Measurements from ENCODE around the gene ALOX5AP. TPM values are rescaled to one million over a fixed set of nuclear protein-coding genes. Genes with fewer than 3 reads are reported as not detected.

Gene ALOX5AP
- 5.6 TPM for polyA plus RNA-seq (ENCODE audit: insufficient read length)

GRCh38 chr13:30735025-30735871, at the start of gene ALOX5AP:
ALOX5AP (plus strand) TSS chr13:30735543; CDS start chr13:30735606, 63 bp downstream.
- DNase-seq = no peak

GRCh38 chr13:30685987-30686386, 49.4 kb upstream of the ALOX5AP start:
- DNase-seq = no peak

GRCh38 chr13:30687601-30688000, 47.7 kb upstream of the ALOX5AP start:
- no peak for DNase-seq

- DNase-seq = no peak
These were observed 45.6 kb upstream of the ALOX5AP start for GRCh38 chr13:30689752-30690151.

- peak; percentile 78 for DNase-seq
These were observed 44.8 kb upstream of the ALOX5AP start for GRCh38 chr13:30690282-30691188.

- no peak for DNase-seq
These were observed 43.2 kb upstream of the ALOX5AP start for GRCh38 chr13:30692113-30692512.

- DNase-seq = no peak
These were observed 38.8 kb upstream of the ALOX5AP start for GRCh38 chr13:30696278-30697176.

- no peak for DNase-seq
These were observed 38.0 kb upstream of the ALOX5AP start for GRCh38 chr13:30697177-30697953.

- DNase-seq = no peak
These were observed 37.3 kb upstream of the ALOX5AP start for GRCh38 chr13:30697996-30698401.

GRCh38 chr13:30698488-30699005, 36.8 kb upstream of the ALOX5AP start:
- no peak for DNase-seq

GRCh38 chr13:30700364-30700763, 35.0 kb upstream of the ALOX5AP start:
- DNase-seq = no peak

GRCh38 chr13:30702006-30702405, 33.3 kb upstream of the ALOX5AP start:
- no peak for DNase-seq

- DNase-seq = no peak
These were observed 30.7 kb upstream of the ALOX5AP start for GRCh38 chr13:30704596-30704995.

GRCh38 chr13:30705680-30706079, 29.7 kb upstream of the ALOX5AP start:
- no peak for DNase-seq

- no peak for DNase-seq
These were observed 26.8 kb upstream of the ALOX5AP start for GRCh38 chr13:30708541-30708940.

- no peak for DNase-seq
These were observed 24.9 kb upstream of the ALOX5AP start for GRCh38 chr13:30710442-30710841.

- no peak for DNase-seq
These were observed 24.0 kb upstream of the ALOX5AP start for GRCh38 chr13:30711375-30711774.

GRCh38 chr13:30711837-30712236, 23.5 kb upstream of the ALOX5AP start:
- no peak for DNase-seq

- no peak for DNase-seq
These were observed 22.5 kb upstream of the ALOX5AP start for GRCh38 chr13:30712536-30713532.
